Activated CD8-positive, alpha-beta memory T cell treated with anti-CD3 and anti-CD28 coated beads, Interleukin-2, amount 50 U/mL, for 24 hours (primary cell): Measurements from ENCODE around the gene IPO13.

ENCODE experiments used
- DNase-seq: peaks from one replicate; pipeline ENCODE4 v3.0.0-alpha.2; 2020; ENCODE audit errors: extremely low read depth

IPO13 gene, protein sequence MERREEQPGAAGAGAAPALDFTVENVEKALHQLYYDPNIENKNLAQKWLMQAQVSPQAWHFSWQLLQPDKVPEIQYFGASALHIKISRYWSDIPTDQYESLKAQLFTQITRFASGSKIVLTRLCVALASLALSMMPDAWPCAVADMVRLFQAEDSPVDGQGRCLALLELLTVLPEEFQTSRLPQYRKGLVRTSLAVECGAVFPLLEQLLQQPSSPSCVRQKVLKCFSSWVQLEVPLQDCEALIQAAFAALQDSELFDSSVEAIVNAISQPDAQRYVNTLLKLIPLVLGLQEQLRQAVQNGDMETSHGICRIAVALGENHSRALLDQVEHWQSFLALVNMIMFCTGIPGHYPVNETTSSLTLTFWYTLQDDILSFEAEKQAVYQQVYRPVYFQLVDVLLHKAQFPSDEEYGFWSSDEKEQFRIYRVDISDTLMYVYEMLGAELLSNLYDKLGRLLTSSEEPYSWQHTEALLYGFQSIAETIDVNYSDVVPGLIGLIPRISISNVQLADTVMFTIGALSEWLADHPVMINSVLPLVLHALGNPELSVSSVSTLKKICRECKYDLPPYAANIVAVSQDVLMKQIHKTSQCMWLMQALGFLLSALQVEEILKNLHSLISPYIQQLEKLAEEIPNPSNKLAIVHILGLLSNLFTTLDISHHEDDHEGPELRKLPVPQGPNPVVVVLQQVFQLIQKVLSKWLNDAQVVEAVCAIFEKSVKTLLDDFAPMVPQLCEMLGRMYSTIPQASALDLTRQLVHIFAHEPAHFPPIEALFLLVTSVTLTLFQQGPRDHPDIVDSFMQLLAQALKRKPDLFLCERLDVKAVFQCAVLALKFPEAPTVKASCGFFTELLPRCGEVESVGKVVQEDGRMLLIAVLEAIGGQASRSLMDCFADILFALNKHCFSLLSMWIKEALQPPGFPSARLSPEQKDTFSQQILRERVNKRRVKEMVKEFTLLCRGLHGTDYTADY

DNA sequence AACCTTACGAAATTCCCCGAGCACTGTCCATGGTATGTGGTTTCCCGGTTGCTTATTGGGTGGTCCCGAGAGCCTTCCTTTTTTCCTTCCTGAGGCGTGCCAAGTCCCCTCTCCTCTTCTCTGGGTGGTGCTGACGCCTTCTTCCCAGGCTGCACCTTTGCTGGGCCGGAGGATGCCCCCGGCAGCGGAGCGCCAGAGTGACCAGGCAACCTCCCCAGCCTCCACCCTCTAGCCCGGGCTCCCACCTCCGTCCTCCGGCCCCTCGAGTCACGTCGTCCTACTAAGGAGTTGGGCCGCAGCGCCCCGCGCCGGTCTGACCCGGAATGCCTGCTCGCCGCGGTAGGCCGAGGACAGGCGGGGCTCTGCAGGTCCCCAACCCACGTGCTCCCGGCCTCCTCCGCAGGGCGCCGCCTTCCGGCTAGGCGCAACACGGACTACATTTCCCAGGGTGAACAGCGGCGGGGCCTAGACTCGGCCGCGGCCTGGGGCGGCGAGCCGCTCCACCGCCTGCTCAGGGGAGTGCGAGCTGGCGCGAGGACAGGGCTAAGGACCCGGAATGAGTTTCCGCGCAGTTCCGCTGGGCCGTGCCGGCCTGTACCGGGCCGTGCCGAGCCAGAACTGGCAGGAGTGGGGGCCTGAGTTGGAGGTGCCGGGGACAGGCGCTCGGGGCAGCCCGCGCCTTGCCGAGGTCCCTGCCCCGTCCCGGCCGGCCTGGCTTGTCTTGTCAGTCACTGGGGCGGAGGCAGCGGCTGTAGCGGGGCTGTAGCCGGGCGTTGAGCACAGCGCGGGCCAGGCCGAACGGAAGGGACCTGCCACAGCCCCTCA lies at the start of gene IPO13:
IPO13 (plus strand) TSS at position 715 of the 825 bp plus-strand sequence. CDS start 651 bp downstream, outside the sequence.
- DNase-seq: peak; percentile 84

DNA sequence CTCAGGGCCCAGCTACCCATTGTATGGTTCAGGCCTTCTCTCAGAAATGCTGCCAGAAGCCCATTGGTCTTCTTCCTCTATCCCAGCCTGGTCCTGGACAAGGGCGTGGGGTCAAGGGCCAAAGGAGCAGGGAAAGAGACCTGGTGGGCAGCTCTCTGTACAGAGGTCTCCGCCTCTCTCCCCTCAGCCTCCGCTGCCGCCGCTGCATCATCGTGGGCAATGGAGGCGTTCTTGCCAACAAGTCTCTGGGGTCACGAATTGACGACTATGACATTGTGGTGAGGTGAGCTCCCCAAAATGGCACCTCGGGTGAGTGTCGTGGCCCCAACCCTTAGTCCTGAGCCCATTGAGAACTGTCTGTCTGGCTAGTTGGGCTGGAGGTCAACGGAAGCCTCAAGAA lies 47.8 kb upstream of the IPO13 start:
- no peak for DNase-seq

DNA sequence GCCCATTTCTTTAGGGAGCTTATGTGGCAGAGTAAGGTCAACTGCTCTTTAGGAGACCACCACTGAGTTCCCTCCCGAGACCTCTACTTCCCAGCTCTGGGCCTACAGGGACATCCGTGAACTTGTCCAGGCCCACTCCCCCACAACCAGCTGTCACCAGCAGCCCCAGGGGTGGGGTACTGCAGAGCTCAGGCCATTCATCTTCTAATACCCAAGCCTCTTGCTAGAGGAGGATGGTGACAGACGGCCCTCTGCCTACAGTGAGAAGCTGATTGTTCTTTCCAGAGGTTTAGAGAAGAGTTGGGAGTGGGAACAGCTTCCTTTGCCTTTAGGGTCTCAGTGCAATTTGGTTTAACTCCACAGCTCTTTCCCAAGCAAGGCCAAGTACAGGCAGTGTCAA lies 46.4 kb upstream of the IPO13 start:
- DNase-seq: no peak

DNA sequence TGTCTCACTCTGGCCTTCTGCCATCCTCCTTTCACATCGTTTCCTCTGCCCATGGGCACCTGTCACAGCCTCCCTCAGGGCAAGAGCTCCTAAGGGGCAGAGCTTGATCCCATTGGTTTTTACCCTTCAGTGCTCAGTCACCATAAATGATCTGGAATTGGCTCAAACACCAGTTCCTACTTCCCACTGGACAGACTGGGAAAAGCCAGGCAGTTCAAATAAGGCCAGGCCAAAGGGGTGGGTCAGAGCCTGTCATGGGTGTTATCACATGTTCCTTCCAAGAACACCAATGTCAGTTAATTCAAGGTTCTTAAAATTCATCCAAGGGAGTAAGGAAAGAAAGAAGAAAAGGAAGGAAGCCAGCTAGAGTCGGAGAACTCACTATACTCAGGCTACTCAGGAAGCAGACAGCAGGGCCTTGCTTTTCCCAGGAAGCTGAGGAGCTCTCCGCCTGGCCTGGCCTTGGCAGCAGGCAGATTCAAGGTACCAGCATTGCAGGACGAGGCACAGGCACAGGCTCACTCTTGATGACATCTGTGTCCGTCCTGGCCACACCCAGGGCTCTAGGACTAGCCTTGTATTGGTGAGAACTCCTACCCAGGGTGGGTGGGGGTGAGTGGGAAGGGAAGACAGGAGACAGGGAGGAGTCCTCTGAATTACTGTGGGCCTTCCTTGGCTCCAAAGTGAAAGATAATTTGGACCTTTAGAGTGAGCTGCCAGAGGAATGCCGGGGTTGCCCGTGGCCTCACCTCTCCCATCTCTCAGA lies 45.4 kb upstream of the IPO13 start:
- DNase-seq: no peak

DNA sequence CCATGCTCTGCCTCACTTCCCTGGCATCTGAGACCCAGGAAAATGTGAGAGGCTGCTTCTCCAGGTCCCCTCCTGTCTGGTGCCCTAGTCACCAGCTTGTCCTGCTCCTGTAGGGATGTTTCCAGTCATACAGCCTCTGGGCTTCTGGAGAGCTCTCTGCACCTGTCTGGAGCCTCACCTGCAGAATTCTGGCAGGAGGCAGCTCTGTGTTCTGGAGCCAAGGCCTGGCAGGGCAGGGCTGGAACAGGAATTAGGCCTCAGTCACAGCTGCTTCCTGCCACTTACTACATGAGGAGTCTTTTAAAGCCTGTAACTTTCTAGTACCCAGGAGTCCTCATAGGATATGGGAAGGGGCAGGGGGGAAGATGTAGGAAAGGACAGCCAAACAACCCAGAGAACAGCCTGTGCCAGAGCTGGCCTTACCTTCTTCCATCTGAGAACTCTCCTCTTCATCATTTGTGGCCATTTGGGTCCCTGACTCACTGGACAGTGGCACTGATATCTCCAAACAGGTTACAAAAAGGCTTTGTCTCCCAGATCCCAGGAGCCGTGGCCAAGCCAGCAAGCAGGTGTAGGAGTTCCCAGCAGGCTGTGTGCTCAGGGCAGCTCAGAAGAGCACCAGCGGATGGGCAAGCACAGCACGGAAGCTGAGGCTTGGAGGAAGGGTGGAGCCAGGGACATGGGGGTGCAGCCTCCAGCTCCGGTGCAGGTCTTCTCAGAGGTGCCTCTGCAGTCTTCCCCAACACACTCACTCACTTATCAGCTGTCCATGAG lies 44.5 kb upstream of the IPO13 start:
- DNase-seq: no peak

DNA sequence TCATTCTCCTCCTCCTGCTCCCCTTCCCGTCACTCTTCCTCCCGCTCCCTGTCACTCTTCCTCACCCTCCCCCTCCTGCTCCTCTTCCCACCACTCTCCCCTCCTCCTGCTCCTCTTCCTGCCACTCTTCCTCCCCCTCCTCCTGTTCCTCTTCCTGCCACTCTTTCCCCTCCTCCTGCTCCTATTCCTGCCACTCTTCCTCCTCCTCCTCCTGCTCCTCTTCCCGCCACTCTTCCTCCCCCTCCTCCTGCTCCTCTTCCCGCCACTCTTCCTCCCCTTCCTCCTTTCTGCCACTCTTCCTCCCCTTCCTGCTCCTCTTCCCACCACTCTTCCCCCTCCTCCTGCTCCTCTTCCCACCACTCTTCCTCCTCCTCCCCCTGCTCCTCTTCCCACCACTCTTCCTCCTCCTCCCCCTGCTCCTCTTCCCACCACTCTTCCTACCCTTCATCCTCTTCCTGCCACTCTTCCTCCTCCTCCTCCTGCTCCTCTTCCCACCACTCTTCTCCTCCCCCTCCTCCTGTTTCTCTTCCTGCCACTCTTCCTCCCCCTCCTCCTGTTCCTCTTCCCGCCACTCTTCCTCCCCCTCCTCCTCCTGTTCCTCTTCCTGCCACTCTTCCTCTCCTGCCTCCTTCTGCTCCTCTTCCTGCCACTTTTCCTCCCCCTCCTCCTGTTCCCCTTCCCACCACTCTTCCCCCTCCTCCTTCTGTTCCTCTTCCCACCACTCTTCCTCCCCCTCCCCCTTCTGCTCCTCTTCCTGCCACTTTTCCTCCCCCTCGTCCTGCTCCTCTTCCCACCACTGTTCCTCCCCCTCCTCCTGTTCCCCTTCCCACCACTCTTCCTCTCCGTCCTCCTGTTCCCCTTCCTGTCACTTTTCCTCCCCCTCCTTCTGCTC lies 41.8 kb upstream of the IPO13 start:
- DNase-seq: no peak

DNA sequence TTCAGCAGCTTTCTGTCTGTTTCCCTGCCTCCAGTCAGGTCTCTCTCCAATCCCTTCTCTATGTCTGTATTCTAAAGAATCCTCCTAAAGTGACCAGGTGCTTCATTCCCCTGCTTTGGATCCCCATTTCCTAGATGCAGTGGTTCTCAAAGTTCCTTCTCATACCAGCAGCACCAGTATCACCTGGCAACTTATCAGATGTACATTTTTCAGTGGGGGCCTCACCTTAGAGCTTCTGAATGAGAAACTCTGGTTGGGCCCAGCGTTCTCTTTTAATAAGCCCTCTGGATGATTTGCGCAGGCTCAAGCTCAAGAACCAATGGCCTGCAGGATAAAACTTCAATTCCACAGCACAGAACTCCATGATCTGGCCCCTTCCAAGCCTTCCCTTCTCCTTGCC lies 38.5 kb upstream of the IPO13 start:
- DNase-seq: no peak

DNA sequence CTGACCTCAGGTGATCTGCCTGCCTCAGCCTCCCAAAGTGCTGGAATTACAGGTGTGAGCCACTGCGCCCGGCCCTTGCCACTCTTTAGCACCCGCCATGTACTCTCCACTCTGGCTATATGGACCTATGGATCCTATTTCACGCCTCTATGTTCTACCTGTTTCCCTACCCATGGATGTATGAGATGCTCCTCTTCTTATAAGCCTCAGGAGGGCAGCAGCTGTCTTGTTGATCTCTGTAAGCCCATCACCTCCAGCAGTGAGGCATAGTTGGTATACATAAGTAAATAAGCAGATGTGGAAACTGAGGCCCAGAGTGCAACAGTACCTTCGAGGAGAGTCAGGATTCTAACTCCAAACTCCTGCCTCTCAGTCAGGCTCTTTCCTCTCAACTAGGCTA lies 37.9 kb upstream of the IPO13 start:
- no peak for DNase-seq

DNA sequence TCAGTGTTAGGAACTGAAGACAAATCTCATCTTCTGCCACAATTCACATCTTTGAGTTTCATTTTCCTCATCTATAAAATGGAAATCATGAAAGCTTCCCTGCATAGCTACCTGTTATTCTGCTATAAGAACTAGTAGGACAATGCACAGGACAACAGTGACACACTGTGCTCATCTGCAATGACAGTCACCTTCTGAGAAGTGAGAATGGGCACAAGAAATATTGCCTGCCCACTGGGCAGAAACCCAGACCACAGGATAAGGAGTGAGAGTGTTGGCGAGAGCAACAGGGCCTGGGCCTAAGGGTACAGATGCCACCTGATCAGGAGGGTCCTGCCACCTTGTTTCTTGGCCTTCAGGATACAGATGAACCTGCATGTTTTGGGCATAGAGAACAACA lies 36.4 kb upstream of the IPO13 start:
- no peak for DNase-seq

DNA sequence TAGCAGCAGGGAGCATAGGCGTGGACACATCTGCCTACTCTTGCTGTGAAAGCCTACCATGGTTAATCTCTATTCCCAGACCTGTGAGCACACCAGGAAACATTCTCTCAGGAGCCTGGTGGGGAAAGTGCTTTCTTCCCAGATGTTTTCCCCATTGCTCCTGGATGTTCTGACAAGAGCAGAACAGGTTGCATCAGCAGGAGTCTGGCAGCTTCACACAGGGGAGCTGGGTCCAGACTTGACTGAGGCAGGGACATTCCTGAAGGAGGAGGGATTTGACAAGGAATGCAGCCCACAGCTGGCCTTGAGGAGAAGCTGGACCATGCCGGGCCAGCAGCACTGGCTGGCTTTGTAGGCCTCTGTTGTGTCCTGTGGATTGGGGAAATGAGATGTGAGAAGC lies 34.1 kb upstream of the IPO13 start:
- no peak for DNase-seq

DNA sequence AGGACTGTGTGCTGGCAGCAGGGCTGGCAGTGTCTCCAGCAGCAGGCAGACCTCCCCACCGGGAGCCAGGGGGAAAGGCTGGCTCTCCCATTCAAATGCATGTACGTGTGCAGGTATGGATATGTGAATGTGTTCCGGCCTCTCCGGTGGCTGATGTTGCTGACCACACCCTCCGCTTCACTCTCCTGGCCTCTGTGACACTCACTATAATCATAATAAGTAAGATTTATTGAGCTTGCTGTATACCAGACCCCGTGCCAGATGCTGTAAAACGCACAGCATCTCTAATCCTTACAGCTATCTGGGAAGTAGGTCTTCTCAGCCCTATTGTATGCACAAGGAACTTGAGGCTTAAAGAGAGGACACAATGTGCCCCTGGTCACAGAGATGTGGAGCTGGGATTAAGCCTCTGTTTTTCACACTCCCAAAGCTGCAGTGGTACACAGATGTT lies 33.7 kb upstream of the IPO13 start:
- DNase-seq: no peak

DNA sequence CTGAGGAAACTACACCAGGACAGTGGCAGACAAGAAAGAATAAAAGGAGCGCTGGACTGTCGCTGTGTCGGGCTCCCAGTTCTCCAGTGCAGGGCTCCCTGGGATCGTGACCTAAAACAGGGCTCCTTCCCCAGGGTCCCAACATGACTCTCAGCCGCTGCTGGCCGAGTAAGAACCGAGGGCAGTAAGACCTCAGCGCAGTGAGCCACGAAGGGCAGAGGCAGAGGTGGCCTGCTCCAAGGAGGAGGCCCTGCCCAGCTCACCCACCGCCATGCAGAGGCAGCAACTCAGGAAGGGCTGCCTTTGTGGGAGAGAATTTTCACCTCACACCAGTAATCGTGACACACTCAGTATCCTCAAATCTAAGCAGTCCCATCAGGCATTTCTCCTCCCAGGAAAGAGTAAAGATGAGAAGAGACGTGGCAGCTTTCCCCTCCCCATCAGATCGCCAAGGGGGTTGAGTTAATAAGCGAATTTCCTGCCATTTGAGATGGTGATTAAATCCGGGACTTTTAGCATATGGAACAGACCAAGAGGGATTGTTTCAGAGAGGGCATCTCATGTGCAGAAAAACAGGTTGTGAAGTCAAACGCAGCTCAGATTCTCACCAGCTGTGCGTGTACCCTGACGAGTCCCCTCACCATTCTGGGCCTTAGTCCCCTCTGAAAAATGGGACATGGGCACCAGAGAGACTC lies 32.9 kb upstream of the IPO13 start:
- no peak for DNase-seq

DNA sequence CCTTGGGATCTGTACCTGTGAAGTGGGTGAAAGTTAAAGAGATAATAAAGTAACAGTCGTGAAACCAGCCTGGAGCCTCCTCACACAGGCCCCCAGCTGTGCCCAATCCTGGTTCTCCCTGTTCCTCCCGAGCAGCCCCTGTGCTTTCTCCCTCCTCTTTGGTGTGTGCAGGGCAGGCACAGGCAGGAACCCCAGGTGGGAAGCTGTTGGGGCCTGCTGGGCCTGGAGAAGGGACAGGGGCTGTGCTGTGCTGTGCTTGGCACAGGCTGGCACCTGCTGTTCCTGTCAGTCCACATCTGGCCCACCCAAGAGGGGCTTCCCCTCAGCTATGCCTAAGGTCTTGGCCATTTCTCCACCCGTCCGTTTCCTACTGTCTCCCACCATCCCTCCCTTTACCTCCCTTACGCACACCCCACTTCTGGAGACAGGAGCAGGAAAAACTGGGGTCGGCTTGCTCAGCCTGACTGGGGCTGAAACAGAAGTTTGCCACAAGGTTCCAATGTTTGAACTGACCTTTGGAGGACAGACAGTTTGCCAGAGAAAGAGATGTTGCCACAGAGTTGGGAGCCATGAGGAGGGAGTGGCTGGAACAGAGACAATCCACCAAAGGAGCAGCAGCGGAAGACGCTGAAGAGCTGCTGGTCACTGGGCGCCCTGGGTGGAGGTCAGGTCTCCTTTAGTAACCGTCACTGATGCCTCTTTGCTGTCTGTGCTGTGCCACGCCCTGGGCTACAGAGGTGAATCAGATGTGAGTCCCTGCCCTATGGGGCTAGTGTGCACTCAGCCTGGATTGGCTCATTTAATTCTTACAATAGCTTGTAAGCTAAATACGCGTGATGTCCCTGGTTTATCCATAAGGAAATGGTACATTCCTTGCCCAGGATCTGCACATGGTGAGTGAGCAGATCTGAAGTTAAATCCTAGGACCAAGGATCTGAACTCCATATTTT lies 31.9 kb upstream of the IPO13 start:
- DNase-seq: no peak

DNA sequence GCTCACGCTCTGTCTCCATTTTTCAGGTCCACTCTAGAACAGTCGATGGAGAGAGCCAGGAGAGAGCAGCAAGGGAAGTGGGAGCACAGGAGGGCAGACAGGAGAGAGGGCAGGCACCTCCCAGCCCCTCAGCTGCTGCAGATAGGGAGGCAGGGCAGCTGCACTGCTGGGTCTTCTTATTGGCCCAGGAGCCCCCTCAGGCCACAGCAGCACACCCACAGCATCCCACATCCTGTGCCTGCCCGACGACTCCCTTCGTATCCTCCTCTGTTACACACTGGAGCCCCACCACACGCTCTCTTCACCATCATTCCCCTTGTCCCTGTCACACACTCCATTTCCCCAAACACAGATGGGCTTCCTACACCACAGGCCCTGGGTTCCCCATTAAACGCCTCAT lies 26.8 kb upstream of the IPO13 start:
- DNase-seq: no peak

DNA sequence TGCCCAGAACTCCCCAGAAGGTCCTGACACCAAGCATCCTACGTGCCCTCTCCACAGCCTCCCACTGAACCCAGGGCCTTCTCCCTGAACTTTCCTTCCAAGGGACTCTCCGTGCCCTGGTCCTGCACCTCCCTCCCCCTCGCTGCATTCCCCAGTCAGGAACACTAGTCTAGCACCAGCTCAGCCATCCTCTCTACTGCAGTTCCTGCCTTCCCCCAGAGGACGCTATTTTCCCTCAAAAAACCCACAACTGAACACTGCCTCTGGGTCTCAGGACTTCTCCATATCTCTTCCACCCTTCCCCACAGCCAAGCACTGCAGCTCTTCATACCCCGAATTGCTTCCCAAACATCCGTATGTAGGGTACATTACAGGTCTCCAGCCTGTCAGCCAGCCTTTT lies 25.7 kb upstream of the IPO13 start:
- no peak for DNase-seq

DNA sequence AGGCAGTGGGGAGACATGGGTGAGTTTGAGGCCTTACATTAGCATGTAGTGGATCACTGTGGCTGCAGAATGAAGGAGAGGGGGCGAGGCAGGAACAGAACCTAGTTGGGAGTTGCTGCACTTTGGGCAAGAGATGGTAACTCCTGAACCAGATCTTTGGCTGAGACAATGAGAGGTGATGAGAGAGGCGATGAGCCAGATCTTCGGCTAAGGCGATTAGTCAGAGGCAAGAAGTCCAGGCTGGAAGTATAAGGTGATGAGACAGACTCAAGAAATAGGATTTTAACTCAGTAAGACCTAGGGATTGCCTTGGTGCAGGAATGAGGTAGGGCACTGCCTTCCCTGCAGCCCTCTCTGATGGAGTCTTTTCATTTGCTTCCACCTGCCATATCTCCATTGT lies 22.2 kb upstream of the IPO13 start:
- DNase-seq: no peak

DNA sequence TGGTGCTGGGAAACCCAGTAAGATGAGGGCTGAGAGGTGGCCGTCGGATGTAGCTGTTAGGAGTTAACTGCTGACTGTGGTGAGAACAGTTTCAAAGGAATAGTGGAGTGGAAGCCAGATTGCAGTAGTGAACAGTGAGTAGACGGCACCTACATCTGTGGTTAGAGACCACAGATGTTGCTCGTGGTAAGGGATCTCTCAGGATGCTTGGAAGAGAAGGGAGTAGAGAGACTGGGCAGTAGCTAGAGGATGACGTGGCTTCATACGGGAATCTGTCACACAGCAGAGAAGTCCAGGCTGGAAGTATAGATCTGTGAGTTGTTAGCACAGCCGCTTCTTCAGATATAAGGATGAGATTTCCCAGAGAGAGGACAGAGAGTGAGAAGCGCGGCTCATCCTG lies 20.9 kb upstream of the IPO13 start:
- no peak for DNase-seq
